Adrenal gland (tissue), 5 donors: Measurements from ENCODE around the gene CNTNAP2.

Experiments
- POLR2A ChIP-seq, 2 donors: fragments of 450-650 bp; IDR thresholded peaks; one replicate each; pipeline ENCODE4 v1.6.1; 2017; ENCODE audit warnings: antibody characterized with exemption in 2 of 2, mild to moderate bottlenecking in 2 of 2, moderate library complexity in 1 of 2
- TF ChIP-seq, protein P1 (sequence below), 6 experiments: fragments of 450-650 bp in 4 of 6; fragments of 200-600 bp in 2 of 6; sonication (generic) in 1 of 6; IDR thresholded peaks; 1 replicate in 5 of 6; 2 replicates in 1 of 6; pipeline versions ENCODE4 v1.5.1 to v1.8.0; 2016 to 2021; ENCODE audit warnings: antibody characterized with exemption in 6 of 6, mild to moderate bottlenecking in 2 of 6, moderate library complexity in 1 of 6
- donor health status: DM: no; HTN: no; CAD: no.

GRCh38 chr7:148397985-148398384 lies 2281.4 kb downstream of the CNTNAP2 start:
- TF ChIP-seq, protein P1, sequence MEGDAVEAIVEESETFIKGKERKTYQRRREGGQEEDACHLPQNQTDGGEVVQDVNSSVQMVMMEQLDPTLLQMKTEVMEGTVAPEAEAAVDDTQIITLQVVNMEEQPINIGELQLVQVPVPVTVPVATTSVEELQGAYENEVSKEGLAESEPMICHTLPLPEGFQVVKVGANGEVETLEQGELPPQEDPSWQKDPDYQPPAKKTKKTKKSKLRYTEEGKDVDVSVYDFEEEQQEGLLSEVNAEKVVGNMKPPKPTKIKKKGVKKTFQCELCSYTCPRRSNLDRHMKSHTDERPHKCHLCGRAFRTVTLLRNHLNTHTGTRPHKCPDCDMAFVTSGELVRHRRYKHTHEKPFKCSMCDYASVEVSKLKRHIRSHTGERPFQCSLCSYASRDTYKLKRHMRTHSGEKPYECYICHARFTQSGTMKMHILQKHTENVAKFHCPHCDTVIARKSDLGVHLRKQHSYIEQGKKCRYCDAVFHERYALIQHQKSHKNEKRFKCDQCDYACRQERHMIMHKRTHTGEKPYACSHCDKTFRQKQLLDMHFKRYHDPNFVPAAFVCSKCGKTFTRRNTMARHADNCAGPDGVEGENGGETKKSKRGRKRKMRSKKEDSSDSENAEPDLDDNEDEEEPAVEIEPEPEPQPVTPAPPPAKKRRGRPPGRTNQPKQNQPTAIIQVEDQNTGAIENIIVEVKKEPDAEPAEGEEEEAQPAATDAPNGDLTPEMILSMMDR (IDR thresholded peaks at IDR 0.05) = no peak
- no peak for TF ChIP-seq POLR2A (IDR thresholded peaks at IDR 0.05)
